Esophagus squamous epithelium (tissue), 4 donors: ENCODE data around the gene MYO7B.

ENCODE experiments used
- POLR2A ChIP-seq, 4 donors: fragments of 450-650 bp; IDR thresholded peaks; one replicate each; pipeline ENCODE4 v1.6.1; 2017; ENCODE audit warnings: antibody characterized with exemption in 4 of 4, mild to moderate bottlenecking in 4 of 4, moderate library complexity in 3 of 4
- TF ChIP-seq, protein P1 (sequence below), 6 experiments: fragments of 450-650 bp in 4 of 6; fragments of 200-600 bp in 2 of 6; sonication (generic) in 2 of 6; IDR thresholded peaks; one replicate each; pipeline ENCODE4 v1.5.1; 2016 to 2019; ENCODE audit warnings: antibody characterized with exemption in 6 of 6, mild to moderate bottlenecking in 4 of 6, moderate library complexity in 4 of 6

DNA sequence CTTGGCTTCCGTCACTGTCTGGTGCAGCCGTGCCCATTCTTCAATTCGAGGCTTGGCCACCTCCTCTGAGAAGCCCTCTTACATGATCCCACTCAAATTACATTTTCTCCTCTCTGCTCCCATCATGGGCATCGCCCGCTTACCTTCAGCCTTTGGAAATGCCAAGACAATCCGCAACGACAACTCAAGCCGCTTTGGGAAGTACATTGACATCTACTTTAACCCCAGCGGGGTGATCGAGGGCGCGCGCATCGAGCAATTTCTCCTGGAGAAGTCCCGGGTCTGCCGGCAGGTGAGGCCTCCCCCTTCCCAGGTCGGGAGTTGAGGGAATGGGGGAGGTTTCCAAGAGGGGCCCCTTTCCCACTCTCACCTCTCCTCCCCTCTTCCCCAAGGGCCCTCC, 38.3 kb downstream of the MYO7B start:
- TF ChIP-seq, protein P1, sequence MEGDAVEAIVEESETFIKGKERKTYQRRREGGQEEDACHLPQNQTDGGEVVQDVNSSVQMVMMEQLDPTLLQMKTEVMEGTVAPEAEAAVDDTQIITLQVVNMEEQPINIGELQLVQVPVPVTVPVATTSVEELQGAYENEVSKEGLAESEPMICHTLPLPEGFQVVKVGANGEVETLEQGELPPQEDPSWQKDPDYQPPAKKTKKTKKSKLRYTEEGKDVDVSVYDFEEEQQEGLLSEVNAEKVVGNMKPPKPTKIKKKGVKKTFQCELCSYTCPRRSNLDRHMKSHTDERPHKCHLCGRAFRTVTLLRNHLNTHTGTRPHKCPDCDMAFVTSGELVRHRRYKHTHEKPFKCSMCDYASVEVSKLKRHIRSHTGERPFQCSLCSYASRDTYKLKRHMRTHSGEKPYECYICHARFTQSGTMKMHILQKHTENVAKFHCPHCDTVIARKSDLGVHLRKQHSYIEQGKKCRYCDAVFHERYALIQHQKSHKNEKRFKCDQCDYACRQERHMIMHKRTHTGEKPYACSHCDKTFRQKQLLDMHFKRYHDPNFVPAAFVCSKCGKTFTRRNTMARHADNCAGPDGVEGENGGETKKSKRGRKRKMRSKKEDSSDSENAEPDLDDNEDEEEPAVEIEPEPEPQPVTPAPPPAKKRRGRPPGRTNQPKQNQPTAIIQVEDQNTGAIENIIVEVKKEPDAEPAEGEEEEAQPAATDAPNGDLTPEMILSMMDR (IDR thresholded peaks at IDR 0.05) = no peak
- TF ChIP-seq POLR2A (IDR thresholded peaks at IDR 0.05) = no peak
